Stomach (tissue), 9 donors: Measurements from ENCODE around the gene BBS1. TPM values are rescaled to one million over a fixed set of nuclear protein-coding genes. Genes with fewer than 3 reads are reported as not detected.

Experiments used
- DNase-seq, 2 donors: peaks; one replicate each; pipeline versions ENCODE4 v3.0.0 to v3.0.0-alpha.2; 2013 to 2019
- H3K27ac ChIP-seq, 5 donors: fragments of 200-600 bp in 4 of 5; sonication (generic) in 4 of 5; one replicate each; pipeline ENCODE4 v1.5.1; 2013 to 2019; ENCODE audit warnings: mild to moderate bottlenecking in 1 of 5, moderate library complexity in 1 of 5
- H3K27me3 ChIP-seq, 3 donors: fragments of 200-600 bp; sonication (generic); one replicate each; pipeline ENCODE4 v1.5.1; 2017 to 2019; ENCODE audit warnings: mixed run types in 1 of 3
- H3K36me3 ChIP-seq, 4 donors: fragments of 200-600 bp; sonication (generic); 1 replicate in 3 of 4; 2 replicates in 1 of 4; pipeline ENCODE4 v1.5.1; 2016 to 2019
- H3K4me1 ChIP-seq, 4 donors: fragments of 200-600 bp; sonication (generic); one replicate each; pipeline ENCODE4 v1.5.1; 2016 to 2019
- H3K4me3 ChIP-seq, 4 donors: fragments of 200-600 bp; sonication (generic) in 3 of 4; one replicate each; pipeline ENCODE4 v1.5.1; 2016 to 2019; ENCODE audit warnings: mild to moderate bottlenecking in 1 of 4
- H3K9me3 ChIP-seq, 4 donors: fragments of 200-600 bp; sonication (generic); one replicate each; pipeline ENCODE4 v1.5.1; 2016 to 2019
- EP300 ChIP-seq: sonication (generic); formaldehyde crosslinking; IDR thresholded peaks from one replicate; pipeline ENCODE4 v1.6.1; 2017; ENCODE audit warnings: antibody characterized with exemption
- POLR2A ChIP-seq, 4 donors: fragments of 450-650 bp; IDR thresholded peaks; one replicate each; pipeline ENCODE4 v1.6.1; 2016; ENCODE audit warnings: antibody characterized with exemption in 4 of 4, control low read depth in 2 of 4, mild to moderate bottlenecking in 1 of 4, moderate library complexity in 1 of 4
- POLR2AphosphoS5 ChIP-seq, 3 donors: sonication (generic); formaldehyde crosslinking; IDR thresholded peaks; one replicate each; pipeline ENCODE4 v1.6.1; 2016; ENCODE audit warnings: antibody characterized with exemption in 3 of 3
- WGBS, 5 donors: extraction: QIAGEN DNeasy Blood & Tissue Kit in 3 of 5; methylation state at CpG; one replicate each; pipeline versions ENCODE4 v1.1.5 to v1.1.7; 2013 to 2018; 5-methylcytosine and 5-hydroxymethylcytosine counted together
- intact Hi-C: fragments of 100-400 bp; cut with DNase I; formaldehyde crosslinking; loops from one replicate; pipeline ENCODE4 v1.15.1; 2023; ENCODE audit warnings: low total_unique reads
- polyA plus RNA-seq, 3 donors: library from polyadenylated mRNA; stranded (reverse); fragments of 200-250 nt; gene quantifications; one replicate each; pipeline ENCODE4 v1.2.3, GENCODE V29; 2013
- total RNA-seq, 5 donors: library from RNA; depleted of rRNA; stranded (reverse); fragments of >200 nt; gene quantifications; one replicate each; pipeline versions ENCODE4 v1.1.0 to v1.2.3, GENCODE V29; 2014 to 2016
- TF ChIP-seq, protein P1 (sequence below), 7 experiments: fragments of 450-650 bp in 4 of 7; fragments of 200-600 bp in 3 of 7; sonication (generic) in 3 of 7; IDR thresholded peaks; one replicate each; pipeline ENCODE4 v1.5.1; 2016 to 2019; ENCODE audit warnings: antibody characterized with exemption in 7 of 7, control low read depth in 2 of 7, mild to moderate bottlenecking in 1 of 7
- donor health status: healthy with polysubstance abuse.
- donor health status: Bipolar disorder and iron deficiency.
- donor health status: healthy.

The BBS1 gene
- total and polyA plus RNA-seq, 8 donors = 12.3 to 138 (median 24.6) TPM

DNA sequence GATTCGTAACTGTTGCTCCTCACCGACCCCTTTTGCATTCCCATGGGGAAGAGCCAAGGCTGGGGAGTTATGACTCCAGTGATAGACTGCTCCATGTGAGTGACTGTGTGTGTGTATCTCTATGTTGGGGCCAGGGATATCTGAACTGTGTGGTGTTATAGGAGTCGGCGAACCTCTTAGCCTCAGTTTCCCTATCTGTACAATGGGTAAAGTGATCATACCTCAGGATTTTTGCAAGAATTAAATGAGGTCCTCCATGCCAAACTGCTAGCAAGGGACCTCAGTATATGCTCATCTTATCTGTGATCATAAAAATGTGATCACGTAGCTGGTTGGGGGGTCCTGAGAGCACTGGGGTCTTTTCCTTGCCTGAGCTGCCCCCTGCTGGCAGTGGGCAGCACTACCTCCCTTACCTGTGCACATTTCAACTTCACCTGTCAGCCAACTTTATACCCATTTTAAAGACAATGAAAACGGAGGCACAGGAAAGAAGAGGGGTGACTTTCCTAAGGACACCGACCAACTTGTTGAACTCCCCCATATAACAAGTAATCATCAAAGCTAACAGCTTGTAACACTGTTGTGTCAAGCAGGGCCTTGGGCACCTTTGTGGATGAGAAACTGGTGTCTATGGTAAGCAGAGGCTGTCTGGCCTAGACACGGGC, 31.6 kb upstream of the BBS1 start:
- H3K4me1 ChIP-seq = peaks cover 0 to 29% (median 21%) of the 10 kb centered on the region in 4 donors
- H3K36me3 ChIP-seq = peaks cover 6 to 47% (median 42%) of the 10 kb centered on the region in 4 donors
- peak overlapping the region; percentile 61 to 73 (median 65) for H3K4me3 ChIP-seq
- peak in 1 of 2 donors; percentile 58 for DNase-seq
- whole genome bisulfite sequencing, 5 donors = 41 to 50% (median 48%) methylated on average over 7 to 8 of the region's 8 CpGs
- peak overlapping the region; percentile 88 to 96 (median 94) for H3K27ac ChIP-seq
- H3K27me3 ChIP-seq = no peaks in the 10 kb centered on the region
- TF ChIP-seq EP300 = no peak
- TF ChIP-seq, protein P1, sequence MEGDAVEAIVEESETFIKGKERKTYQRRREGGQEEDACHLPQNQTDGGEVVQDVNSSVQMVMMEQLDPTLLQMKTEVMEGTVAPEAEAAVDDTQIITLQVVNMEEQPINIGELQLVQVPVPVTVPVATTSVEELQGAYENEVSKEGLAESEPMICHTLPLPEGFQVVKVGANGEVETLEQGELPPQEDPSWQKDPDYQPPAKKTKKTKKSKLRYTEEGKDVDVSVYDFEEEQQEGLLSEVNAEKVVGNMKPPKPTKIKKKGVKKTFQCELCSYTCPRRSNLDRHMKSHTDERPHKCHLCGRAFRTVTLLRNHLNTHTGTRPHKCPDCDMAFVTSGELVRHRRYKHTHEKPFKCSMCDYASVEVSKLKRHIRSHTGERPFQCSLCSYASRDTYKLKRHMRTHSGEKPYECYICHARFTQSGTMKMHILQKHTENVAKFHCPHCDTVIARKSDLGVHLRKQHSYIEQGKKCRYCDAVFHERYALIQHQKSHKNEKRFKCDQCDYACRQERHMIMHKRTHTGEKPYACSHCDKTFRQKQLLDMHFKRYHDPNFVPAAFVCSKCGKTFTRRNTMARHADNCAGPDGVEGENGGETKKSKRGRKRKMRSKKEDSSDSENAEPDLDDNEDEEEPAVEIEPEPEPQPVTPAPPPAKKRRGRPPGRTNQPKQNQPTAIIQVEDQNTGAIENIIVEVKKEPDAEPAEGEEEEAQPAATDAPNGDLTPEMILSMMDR (IDR thresholded peaks at IDR 0.05) = peak in 4 of 7 experiments; percentile 57 to 71 (median 62)
- H3K9me3 ChIP-seq = no peaks in the 10 kb centered on the region
- intact Hi-C loops = no loop called here

DNA sequence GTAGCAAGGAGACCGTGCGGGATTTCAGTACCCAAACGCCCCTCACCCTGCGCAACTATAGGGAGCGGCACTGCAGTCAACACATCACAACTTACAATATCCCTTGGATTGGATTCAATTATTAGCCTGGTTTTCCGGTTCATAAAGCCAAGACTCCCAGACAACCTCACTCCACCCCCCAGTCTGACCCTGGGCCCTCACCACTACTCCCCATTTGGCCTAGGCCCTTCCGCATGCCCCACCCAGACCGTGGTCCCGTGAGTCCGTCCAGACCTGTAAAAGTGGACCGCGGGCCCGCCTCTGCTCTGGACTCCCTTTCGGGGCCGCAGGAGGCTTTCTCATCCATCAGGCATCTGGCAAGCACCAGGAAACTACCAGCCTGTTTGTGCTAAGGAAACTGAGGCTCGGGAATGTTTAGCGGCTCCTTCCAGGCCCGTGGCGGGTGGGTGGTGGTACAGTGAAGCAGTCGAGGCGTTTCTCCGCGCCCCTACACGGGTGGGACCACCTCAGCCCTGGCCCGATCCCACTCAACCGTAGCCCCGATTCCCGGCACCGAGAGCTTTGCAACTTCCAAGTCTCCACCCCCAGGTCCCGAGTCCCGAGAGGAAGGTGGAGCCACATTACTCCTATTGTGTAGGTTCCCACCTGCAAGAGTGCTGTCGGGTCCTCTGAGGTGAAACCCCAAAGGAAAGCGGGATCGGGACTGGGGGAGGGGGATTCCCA, 30.9 kb upstream of the BBS1 start:
- 1 to 3% (median 1%) methylated on average over 15 to 34 of the region's 34 CpGs for WGBS, 5 donors
- no peaks in the 10 kb centered on the region for H3K9me3 ChIP-seq
- DNase-seq = peak; percentile 50 to 66
- H3K36me3 ChIP-seq = peaks cover 0 to 47% (median 41%) of the 10 kb centered on the region in 4 donors
- H3K4me1 ChIP-seq = peaks cover 0 to 29% (median 21%) of the 10 kb centered on the region in 4 donors
- intact Hi-C loops = no loop called here
- peak overlapping the region; percentile 88 to 96 (median 94) for H3K27ac ChIP-seq
- H3K4me3 ChIP-seq = peak overlapping the region; percentile 61 to 73 (median 65)
- TF ChIP-seq POLR2A (IDR thresholded peaks at IDR 0.05) = no peak
- H3K27me3 ChIP-seq = no peaks in the 10 kb centered on the region

DNA sequence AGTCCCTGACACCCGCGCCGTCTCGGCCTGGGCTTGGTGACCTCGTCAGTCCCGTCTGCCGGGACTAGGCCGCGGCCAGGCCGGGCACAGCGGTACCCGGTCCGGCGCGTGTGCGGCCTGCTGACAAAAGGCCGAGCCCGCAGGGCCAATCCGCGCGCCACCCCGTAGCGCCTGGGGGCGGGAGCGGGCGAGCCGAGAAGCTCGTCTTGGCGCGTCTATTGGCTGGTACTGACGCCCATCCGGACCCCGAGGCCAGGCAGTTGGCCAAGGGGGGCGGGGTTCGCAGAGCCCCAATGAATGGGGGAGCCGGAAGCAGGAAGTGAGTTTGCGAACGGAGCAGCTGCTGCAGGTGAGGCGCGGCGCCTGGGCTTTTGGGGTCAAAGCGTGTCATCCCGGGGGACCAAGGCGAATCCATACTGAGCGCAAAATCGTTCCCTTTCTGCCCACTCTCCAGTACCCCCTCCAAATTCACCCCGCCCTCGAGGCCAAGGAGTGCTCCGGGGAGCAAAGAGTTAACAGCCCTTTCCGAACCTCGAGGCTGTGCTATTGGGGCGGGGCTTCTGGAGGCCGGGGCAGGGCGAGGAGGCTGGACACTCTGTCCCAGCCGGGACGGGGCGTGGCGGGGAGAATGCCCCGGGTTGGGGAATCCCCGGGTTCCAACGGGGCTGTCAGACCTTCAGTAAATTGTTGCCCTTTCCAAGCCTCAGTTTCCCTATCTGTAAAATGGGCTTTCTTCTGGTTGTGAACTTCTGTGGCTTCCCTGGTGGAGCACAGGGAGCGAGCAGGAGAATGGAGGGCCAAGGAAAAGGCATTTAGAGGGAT, 30.1 kb upstream of the BBS1 start, which contains the start of gene DPP3:
DPP3 (plus strand) TSS at position 318 of the 822 bp plus-strand sequence. CDS start 1,767 bp downstream, outside the sequence.
- no peaks in the 10 kb centered on the region for H3K9me3 ChIP-seq
- intact Hi-C loops = no loop called here
- peaks cover 0 to 47% (median 41%) of the 10 kb centered on the region in 4 donors for H3K36me3 ChIP-seq
- H3K4me3 ChIP-seq = peak within 1 kb of the TSS; percentile 61 to 73 (median 65)
- DNase-seq = peak; percentile 99
- WGBS, 5 donors = 0 to 1% (median 1%) methylated on average over 27 to 62 of the region's 62 CpGs
- no peaks in the 10 kb centered on the region for H3K27me3 ChIP-seq
- peak within 1 kb of the TSS; percentile 88 to 96 (median 94) for H3K27ac ChIP-seq
- peaks cover 0 to 29% (median 21%) of the 10 kb centered on the region in 4 donors for H3K4me1 ChIP-seq
- TF ChIP-seq EP300 (no peak), POLR2AphosphoS5 (IDR thresholded peaks at IDR 0.05) (peak; percentile 86 to 96 (median 93)), POLR2A (IDR thresholded peaks at IDR 0.05) (peak in 2 of 4 donors; percentile 69 to 84)
- TF ChIP-seq, protein P1 (IDR thresholded peaks at IDR 0.05) = peak in 2 of 7 experiments; percentile 6 to 8

DNA sequence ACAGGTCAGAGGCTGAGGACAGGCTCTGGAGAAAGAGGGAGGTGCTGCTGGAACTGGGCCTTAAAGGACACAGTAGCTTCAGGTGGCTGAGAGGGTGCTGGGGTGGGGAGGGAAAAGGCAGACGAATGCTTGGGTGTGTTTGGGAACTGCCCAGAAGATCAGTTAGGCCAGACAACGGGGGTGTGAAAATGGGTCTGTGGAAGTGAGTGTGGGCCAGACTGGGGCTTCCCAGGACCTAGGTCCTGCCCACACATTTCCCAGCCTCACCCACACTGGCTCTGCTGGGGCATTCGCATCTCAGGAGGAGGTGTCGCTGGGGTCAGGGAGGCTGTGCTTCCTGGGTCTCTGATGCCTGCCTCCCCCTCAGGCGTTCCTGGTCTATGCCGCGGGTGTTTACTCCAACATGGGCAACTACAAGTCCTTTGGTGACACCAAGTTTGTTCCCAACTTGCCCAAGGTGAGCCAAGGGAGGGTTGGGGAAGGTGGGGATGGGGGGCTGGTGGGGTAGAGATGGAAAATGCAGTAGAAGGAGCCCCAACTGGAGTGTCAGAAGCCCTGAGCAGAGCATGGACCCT, 25.5 kb upstream of the BBS1 start:
- 82 to 88% (median 86%) methylated on average over 5 to 7 of the region's 7 CpGs for WGBS, 5 donors
- intact Hi-C loops = no loop called here
- no peaks in the 10 kb centered on the region for H3K27me3 ChIP-seq
- peaks cover 24 to 76% (median 75%) of the 10 kb centered on the region in 4 donors for H3K36me3 ChIP-seq
- no peak overlapping the region for H3K4me3 ChIP-seq
- H3K9me3 ChIP-seq = no peaks in the 10 kb centered on the region
- peaks cover 0 to 12% (median 10%) of the 10 kb centered on the region in 4 donors for H3K4me1 ChIP-seq
- H3K27ac ChIP-seq = no peak overlapping the region
- no peak for DNase-seq
- TF ChIP-seq EP300 (no peak), POLR2AphosphoS5 (IDR thresholded peaks at IDR 0.05) (no peak), POLR2A (IDR thresholded peaks at IDR 0.05) (no peak)
- TF ChIP-seq, protein P1 (IDR thresholded peaks at IDR 0.05) = no peak
